ENCODE data around the gene CACNA1I.
A peak's percentile ranks its signal among the peaks of the same experiment; 100 is the strongest.

Gene CACNA1I

DNA sequence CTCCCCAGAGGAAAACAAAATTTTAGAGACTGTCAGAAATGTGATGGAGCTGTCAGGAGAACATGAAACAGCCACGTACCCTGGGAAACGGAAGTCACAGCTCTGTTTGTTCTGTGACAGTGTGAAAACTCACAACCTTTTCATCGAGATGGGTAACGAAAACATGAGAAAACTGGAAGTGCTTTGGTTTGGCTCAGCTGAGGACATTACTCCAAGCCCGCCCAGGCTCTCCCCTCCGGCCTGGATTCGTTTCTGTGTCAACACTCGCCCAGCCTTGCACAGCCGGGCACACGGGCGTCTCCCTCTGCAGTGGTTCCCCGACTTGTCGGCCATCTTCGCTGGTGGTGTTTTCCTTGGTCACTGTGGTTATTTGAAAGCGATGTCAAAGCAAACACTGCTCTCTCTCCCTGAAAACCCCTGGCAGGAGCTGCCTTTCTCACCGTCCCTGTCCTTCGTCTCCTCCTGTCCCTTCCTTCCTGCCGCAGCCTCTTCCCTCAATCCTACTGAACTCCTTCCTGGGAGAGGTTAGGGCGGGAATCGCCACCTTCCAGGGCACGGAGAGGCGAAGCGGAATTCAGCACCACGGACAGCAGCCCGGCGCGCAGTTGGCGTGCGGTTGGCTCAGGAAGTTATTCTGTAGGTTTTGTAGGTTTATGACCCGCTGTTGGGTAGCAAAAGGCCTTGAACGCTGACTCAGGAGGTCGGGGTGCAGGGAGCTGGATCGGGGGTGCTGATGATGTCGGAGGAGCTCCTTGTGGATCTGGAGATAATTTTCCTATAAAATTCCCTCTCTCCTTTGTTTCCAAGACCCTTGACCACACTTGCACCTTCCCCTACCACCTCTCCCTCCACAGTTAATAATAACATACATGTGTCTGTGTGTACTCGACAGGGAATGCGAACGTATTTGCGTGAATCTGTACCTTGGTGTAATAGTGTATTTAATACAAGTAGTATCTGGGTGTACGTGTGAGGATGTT lies 24.9 kb upstream of the CACNA1I start:
- H3K9me3 ChIP-seq (ENCODE audit: severe bottlenecking): no peaks in the 10 kb centered on the region
- no peaks in the 10 kb centered on the region for H3K4me1 ChIP-seq (ENCODE audit: insufficient read depth, poor library complexity, severe bottlenecking)
- H3K27ac ChIP-seq (ENCODE audit: poor library complexity, severe bottlenecking): no peak overlapping the region
- H3K36me3 ChIP-seq (ENCODE audit: low read depth): no peaks in the 10 kb centered on the region
- DNase-seq (ENCODE audit: low spot score): no peak
- ATAC-seq (ENCODE audit: low read depth): 0 out of 3 replicates have a peak, but pooled peaks have one; percentile 52
- H3K4me3 ChIP-seq (ENCODE audit: severe bottlenecking): no peak overlapping the region
- H3K27me3 ChIP-seq (ENCODE audit: insufficient read depth, poor library complexity, severe bottlenecking): peaks cover 4% of the 10 kb centered on the region
- TF ChIP-seq, protein P1, sequence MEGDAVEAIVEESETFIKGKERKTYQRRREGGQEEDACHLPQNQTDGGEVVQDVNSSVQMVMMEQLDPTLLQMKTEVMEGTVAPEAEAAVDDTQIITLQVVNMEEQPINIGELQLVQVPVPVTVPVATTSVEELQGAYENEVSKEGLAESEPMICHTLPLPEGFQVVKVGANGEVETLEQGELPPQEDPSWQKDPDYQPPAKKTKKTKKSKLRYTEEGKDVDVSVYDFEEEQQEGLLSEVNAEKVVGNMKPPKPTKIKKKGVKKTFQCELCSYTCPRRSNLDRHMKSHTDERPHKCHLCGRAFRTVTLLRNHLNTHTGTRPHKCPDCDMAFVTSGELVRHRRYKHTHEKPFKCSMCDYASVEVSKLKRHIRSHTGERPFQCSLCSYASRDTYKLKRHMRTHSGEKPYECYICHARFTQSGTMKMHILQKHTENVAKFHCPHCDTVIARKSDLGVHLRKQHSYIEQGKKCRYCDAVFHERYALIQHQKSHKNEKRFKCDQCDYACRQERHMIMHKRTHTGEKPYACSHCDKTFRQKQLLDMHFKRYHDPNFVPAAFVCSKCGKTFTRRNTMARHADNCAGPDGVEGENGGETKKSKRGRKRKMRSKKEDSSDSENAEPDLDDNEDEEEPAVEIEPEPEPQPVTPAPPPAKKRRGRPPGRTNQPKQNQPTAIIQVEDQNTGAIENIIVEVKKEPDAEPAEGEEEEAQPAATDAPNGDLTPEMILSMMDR (IDR thresholded peaks at IDR 0.05; ENCODE audit: poor library complexity, severe bottlenecking): no peak

DNA sequence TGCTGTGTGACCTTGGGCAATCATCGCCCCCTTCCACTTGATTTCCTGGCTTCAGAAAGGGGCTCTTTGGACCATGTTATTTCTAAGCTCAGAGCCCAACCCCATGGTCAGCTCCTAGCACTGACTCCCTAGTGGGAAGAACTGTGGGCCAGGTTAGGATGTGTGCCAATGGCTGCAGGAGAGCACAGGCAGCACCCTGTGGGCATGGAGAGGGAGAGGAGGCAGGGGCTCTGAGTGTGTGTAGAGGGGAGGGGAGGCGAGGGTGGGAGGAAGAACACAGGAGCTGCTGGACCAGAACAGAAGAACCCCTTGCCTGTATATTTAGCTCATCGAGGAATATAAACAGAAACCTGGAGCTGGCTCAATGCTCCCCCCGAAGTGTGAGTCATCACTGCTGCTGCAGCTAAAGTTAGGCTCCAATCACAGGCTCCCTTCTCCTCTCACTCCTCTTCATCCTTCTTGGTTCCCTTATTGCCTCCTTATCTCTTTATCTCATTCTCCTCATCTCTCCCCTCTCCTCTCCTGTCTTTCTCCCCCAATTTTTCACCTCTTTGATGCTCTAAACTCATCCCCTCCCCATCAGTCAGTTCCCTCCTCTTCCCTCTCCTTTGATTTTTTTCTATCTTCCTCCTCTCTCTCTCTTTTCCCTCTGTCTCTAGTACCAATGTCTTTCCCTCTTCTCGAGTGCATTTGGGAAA lies 23.5 kb upstream of the CACNA1I start:
- Histone ChIP-seq H3K27me3 (ENCODE audit: insufficient read depth, poor library complexity, severe bottlenecking) (peaks cover 4% of the 10 kb centered on the region), H3K36me3 (ENCODE audit: low read depth) (no peaks in the 10 kb centered on the region), H3K27ac (ENCODE audit: poor library complexity, severe bottlenecking) (no peak overlapping the region), H3K9me3 (ENCODE audit: severe bottlenecking) (no peaks in the 10 kb centered on the region), H3K4me3 (ENCODE audit: severe bottlenecking) (no peak overlapping the region), H3K4me1 (ENCODE audit: insufficient read depth, poor library complexity, severe bottlenecking) (no peaks in the 10 kb centered on the region)
- ATAC-seq (ENCODE audit: low read depth): no peak
- TF ChIP-seq, protein P1 (IDR thresholded peaks at IDR 0.05; ENCODE audit: poor library complexity, severe bottlenecking): no peak
- no peak for DNase-seq (ENCODE audit: low spot score)

DNA sequence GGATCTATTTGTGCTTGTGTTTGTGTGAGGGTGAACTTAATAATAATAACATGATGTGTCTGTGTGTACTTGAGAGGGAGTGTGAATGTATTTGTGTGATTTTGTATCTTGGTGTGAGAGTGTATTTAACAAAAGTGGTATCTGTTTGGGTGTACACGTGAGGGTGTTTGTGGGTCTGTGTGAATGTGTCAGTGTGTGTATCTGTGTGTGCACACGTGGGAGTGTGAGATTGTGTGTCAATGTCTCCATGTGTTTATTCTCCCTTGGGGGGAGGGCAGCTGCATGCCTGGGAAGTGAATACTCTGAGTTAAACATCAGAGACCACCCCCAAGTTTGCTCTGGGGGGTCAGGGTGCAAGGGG lies 23.0 kb upstream of the CACNA1I start:
- Histone ChIP-seq H3K4me1 (ENCODE audit: insufficient read depth, poor library complexity, severe bottlenecking) (no peaks in the 10 kb centered on the region), H3K9me3 (ENCODE audit: severe bottlenecking) (no peaks in the 10 kb centered on the region), H3K27me3 (ENCODE audit: insufficient read depth, poor library complexity, severe bottlenecking) (peaks cover 4% of the 10 kb centered on the region), H3K4me3 (ENCODE audit: severe bottlenecking) (no peak overlapping the region), H3K36me3 (ENCODE audit: low read depth) (no peaks in the 10 kb centered on the region), H3K27ac (ENCODE audit: poor library complexity, severe bottlenecking) (no peak overlapping the region)
- ATAC-seq (ENCODE audit: low read depth): no peak
- DNase-seq (ENCODE audit: low spot score): no peak
- TF ChIP-seq, protein P1 (IDR thresholded peaks at IDR 0.05; ENCODE audit: poor library complexity, severe bottlenecking): no peak

DNA sequence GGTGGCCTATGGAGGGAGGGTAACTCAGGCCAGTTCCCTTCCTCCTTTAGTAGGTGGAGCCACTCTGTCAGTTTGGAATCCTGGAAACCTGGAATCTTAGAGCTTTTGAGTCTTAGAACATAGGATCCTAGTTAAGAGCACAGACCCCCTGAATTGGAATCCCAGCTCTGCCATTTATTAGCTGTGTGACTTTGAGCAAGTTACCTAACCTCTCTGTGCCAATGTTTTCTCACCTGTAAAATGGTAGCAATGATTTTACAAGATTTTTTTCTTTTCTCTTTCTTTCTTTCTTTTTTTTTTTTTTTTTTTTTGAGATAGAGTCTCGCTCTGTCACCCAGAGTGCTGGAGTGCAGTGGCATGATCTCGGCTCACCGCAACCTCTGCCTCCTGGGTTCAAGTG lies 17.1 kb upstream of the CACNA1I start:
- H3K27ac ChIP-seq (ENCODE audit: poor library complexity, severe bottlenecking): no peak overlapping the region
- ATAC-seq (ENCODE audit: low read depth) (no peak), DNase-seq (ENCODE audit: low spot score) (no peak)
- H3K27me3 ChIP-seq (ENCODE audit: insufficient read depth, poor library complexity, severe bottlenecking): peaks cover 27% of the 10 kb centered on the region
- no peaks in the 10 kb centered on the region for H3K36me3 ChIP-seq (ENCODE audit: low read depth)
- no peaks in the 10 kb centered on the region for H3K9me3 ChIP-seq (ENCODE audit: severe bottlenecking)
- no peak overlapping the region for H3K4me3 ChIP-seq (ENCODE audit: severe bottlenecking)
- TF ChIP-seq, protein P1 (IDR thresholded peaks at IDR 0.05; ENCODE audit: poor library complexity, severe bottlenecking): no peak
- no peaks in the 10 kb centered on the region for H3K4me1 ChIP-seq (ENCODE audit: insufficient read depth, poor library complexity, severe bottlenecking)

Measured in RWPE2 (cell line).